KOPT-K1 (cell line): Measurements from ENCODE around the gene MYBL2.
A peak's percentile ranks its signal among the peaks of the same experiment; 100 is the strongest.

Source experiments
- H3K27ac ChIP-seq: fragments of 200-600 bp; sonication (generic); 2 replicates; pipeline ENCODE4 v1.5.1; 2016; ENCODE audit warnings: antibody characterized with exemption, mild to moderate bottlenecking, low read depth, low read length; ENCODE audit not compliant: poor library complexity, severe bottlenecking
- H3K36me3 ChIP-seq: fragments of 200-600 bp; sonication (generic); 2 replicates; pipeline ENCODE4 v1.5.1; 2017; ENCODE audit warnings: antibody characterized with exemption, mild to moderate bottlenecking, low read length, moderate library complexity; ENCODE audit not compliant: insufficient read depth
- H3K9me3 ChIP-seq: fragments of 200-600 bp; sonication (generic); 2 replicates; pipeline ENCODE4 v1.5.1; 2017; ENCODE audit warnings: antibody characterized with exemption, low read length, mild to moderate bottlenecking; ENCODE audit not compliant: insufficient read depth, poor library complexity, severe bottlenecking

MYBL2 gene

GRCh38 chr20:43667341-43668132, 623 bp downstream of the MYBL2 start:
- Histone ChIP-seq H3K36me3 (peaks cover 38% of the 10 kb centered on the region), H3K27ac (peak overlapping the region; percentile 77), H3K9me3 (no peaks in the 10 kb centered on the region)

GRCh38 chr20:43669332-43669731, 2.4 kb downstream of the MYBL2 start:
- Histone ChIP-seq H3K27ac (no peak overlapping the region), H3K9me3 (no peaks in the 10 kb centered on the region), H3K36me3 (peaks cover 56% of the 10 kb centered on the region)

GRCh38 chr20:43670423-43670822, 3.5 kb downstream of the MYBL2 start:
- no peak overlapping the region for H3K27ac ChIP-seq
- H3K36me3 ChIP-seq, result peaks cover 64% of the 10 kb centered on the region
- no peaks in the 10 kb centered on the region for H3K9me3 ChIP-seq

GRCh38 chr20:43676368-43676767, 9.5 kb downstream of the MYBL2 start:
- H3K36me3 ChIP-seq, result peaks cover 91% of the 10 kb centered on the region
- H3K27ac ChIP-seq, result no peak overlapping the region
- no peaks in the 10 kb centered on the region for H3K9me3 ChIP-seq

GRCh38 chr20:43680981-43681380, 14.1 kb downstream of the MYBL2 start:
- Histone ChIP-seq H3K9me3 (no peaks in the 10 kb centered on the region), H3K27ac (no peak overlapping the region), H3K36me3 (peaks cover 90% of the 10 kb centered on the region)

DNA sequence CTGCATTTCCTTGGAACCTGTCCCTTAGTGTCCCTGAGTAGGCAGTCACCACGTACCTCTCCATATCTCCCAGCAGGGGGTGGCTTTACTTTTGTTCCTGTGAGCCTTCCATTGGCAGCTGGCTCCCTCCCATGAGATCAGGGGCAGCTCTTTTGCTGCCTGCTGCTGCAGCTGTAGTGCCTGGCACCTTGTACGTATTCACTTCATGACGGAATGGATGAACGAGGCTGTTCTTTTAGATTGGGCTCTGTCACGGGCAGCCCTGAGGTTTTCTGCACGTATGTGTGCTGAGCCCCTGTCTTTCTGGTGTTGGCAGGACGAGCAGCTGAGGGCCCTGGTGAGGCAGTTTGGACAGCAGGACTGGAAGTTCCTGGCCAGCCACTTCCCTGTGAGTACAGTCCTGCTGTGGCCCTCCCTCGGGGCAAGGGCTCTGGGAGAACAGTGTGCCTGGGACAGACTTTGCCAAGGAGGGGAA, 14.6 kb downstream of the MYBL2 start:
- H3K9me3 ChIP-seq, result no peaks in the 10 kb centered on the region
- peaks cover 90% of the 10 kb centered on the region for H3K36me3 ChIP-seq
- peak overlapping the region; percentile 23 for H3K27ac ChIP-seq

DNA sequence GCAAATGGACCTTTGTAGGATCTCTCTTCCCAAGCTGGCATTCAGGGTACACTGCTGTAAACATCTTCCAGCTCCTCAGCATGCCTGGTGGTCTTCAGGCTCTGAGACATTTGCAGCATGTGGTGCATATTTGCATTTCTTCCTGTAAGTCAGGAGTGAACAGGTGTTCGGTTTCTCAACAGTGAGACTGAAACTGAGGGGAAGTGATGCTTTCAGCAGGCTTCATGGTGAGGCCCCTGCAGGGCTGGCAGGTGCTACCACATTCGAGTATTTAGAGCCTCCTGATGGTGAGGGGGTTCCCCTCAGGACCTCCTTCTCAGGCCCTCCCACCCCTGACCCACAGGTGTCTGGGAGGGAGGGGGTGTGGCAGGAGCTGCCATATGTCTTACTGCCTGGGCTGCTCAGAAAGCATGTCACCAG, 15.1 kb downstream of the MYBL2 start:
- Histone ChIP-seq H3K9me3 (no peaks in the 10 kb centered on the region), H3K36me3 (peaks cover 90% of the 10 kb centered on the region), H3K27ac (peak overlapping the region; percentile 23)

GRCh38 chr20:43682446-43682845, 15.5 kb downstream of the MYBL2 start:
- H3K36me3 ChIP-seq, result peaks cover 90% of the 10 kb centered on the region
- H3K9me3 ChIP-seq, result no peaks in the 10 kb centered on the region
- H3K27ac ChIP-seq, result no peak overlapping the region

- peaks cover 96% of the 10 kb centered on the region for H3K36me3 ChIP-seq
- no peak overlapping the region for H3K27ac ChIP-seq
- H3K9me3 ChIP-seq, result no peaks in the 10 kb centered on the region
Observed at GRCh38 chr20:43686820-43687219, 19.9 kb downstream of the MYBL2 start.

DNA sequence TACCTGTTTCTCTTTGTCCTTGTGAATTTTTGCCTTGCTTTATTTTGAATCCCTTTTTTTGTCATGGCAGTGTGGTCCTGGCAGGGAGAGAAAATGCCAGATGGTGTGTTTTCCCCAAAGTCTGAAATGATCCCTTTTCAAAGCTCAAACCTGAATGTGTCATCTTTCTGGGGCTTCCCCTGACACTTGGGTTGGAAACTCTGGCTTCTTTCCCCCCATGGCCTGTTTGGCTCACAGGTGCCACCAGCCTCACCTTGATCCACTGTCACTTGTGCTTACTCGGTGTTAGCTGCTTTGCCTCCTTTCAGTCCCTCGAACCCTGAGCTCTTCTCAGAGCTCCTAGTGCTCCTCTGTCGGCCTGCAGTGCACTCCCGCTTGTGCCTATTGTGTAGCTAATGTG, 22.3 kb downstream of the MYBL2 start:
- Histone ChIP-seq H3K27ac (no peak overlapping the region), H3K9me3 (no peaks in the 10 kb centered on the region), H3K36me3 (peaks cover 94% of the 10 kb centered on the region)

- Histone ChIP-seq H3K9me3 (no peaks in the 10 kb centered on the region), H3K27ac (no peak overlapping the region), H3K36me3 (peaks cover 97% of the 10 kb centered on the region)
Observed at GRCh38 chr20:43690943-43691598, 24.2 kb downstream of the MYBL2 start.

GRCh38 chr20:43691928-43692524, 25.1 kb downstream of the MYBL2 start:
- Histone ChIP-seq H3K36me3 (peaks cover 97% of the 10 kb centered on the region), H3K27ac (no peak overlapping the region), H3K9me3 (no peaks in the 10 kb centered on the region)

- peaks cover 97% of the 10 kb centered on the region for H3K36me3 ChIP-seq
- no peak overlapping the region for H3K27ac ChIP-seq
- H3K9me3 ChIP-seq, result no peaks in the 10 kb centered on the region
Observed at GRCh38 chr20:43694763-43695162, 27.8 kb downstream of the MYBL2 start.

DNA sequence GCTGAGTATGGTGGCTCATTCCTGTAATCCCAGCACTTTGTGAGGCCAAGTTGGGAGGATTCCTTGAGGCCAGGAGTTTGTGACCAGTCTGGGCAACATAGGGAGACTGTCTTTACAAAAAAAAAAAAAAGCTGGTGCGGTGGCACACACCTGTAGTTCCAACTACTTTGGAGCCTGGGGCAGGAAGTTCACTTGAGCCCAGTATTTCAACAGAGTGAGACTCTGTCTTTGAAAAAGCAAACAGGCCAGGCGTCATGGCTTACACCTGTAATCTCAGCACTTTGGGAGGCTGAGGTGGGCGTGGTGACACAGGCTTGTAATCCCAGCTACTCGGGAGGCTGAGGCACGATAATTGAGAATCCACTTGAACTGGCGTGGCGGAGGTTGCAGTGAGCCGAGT, 28.7 kb downstream of the MYBL2 start:
- Histone ChIP-seq H3K36me3 (peaks cover 97% of the 10 kb centered on the region), H3K27ac (no peak overlapping the region), H3K9me3 (no peaks in the 10 kb centered on the region)

- no peaks in the 10 kb centered on the region for H3K9me3 ChIP-seq
- H3K27ac ChIP-seq, result no peak overlapping the region
- peaks cover 100% of the 10 kb centered on the region for H3K36me3 ChIP-seq
Observed at GRCh38 chr20:43699941-43700565, 33.1 kb downstream of the MYBL2 start.
